SK-N-SH (cell line): ENCODE results near the gene NMT2.

Experiments
- POLR2AphosphoS5 ChIP-seq: IDR thresholded peaks from 2 replicates; pipeline ENCODE4 v1.6.1; 2012; ENCODE audit warnings: low read depth, low read length
- RAD21 ChIP-seq: IDR thresholded peaks from 2 replicates; pipeline ENCODE4 v1.6.1; 2012; ENCODE audit warnings: mild to moderate bottlenecking, low read length

GRCh38 chr10:15172306-15172840, 3.9 kb upstream of the NMT2 start:
- no peak for TF ChIP-seq RAD21
- TF ChIP-seq POLR2AphosphoS5: no peak
